Measurements from ENCODE around the gene H1-8. TPM values are rescaled to one million over a fixed set of nuclear protein-coding genes. Genes with fewer than 3 reads are reported as not detected.

The H1-8 gene
- total RNA-seq, 1 experiment from 2014 or later = not detected

DNA sequence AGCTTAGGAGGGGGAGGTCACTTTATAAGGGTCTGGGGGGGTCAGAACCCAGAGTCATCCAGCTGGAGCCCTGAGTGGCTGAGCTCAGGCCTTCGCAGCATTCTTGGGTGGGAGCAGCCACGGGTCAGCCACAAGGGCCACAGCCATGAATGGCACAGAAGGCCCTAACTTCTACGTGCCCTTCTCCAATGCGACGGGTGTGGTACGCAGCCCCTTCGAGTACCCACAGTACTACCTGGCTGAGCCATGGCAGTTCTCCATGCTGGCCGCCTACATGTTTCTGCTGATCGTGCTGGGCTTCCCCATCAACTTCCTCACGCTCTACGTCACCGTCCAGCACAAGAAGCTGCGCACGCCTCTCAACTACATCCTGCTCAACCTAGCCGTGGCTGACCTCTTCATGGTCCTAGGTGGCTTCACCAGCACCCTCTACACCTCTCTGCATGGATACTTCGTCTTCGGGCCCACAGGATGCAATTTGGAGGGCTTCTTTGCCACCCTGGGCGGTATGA is 14.3 kb upstream of the H1-8 start, which contains the start of gene RHO:
Gene RHO (plus strand): TSS at position 51 of the 512 bp plus-strand sequence. CDS start 95 bp downstream, at position 146.
- Histone ChIP-seq H3K4me3 (ENCODE audit: low read length) (no peak within 1 kb of the TSS), H3K4me1 (ENCODE audit: insufficient read depth, low read length) (no peaks in the 10 kb centered on the region), H3K9me2 (replicated peaks; ENCODE audit: low read length) (no peaks in the 10 kb centered on the region), H3K4me2 (ENCODE audit: low read length) (no peak within 1 kb of the TSS), H3K9me3 (ENCODE audit: low read length) (no peaks in the 10 kb centered on the region), H3K79me2 (ENCODE audit: low read length) (no peaks in the 10 kb centered on the region), H3K36me3 (ENCODE audit: low read depth, low read length) (no peaks in the 10 kb centered on the region), H3K27ac (ENCODE audit: low read length) (no peak within 1 kb of the TSS), H4K20me1 (ENCODE audit: low read length) (no peaks in the 10 kb centered on the region), H3K27me3 (ENCODE audit: low read length) (no peaks in the 10 kb centered on the region), H3K9ac (ENCODE audit: low read length) (no peak within 1 kb of the TSS), H2AFZ (ENCODE audit: low read length) (no peak within 1 kb of the TSS), H3F3A (ENCODE audit: low read length, unreplicated experiment) (no peaks in the 10 kb centered on the region)
- ChIA-PET POLR2A (ENCODE audit: unreplicated experiment) (no interaction called here), CTCF (no interaction called here)
- TF ChIP-seq EZH2 (IDR thresholded peaks at IDR 0.05; ENCODE audit: low read length, unreplicated experiment) (no peak), EZH2phosphoT487 (IDR thresholded peaks at IDR 0.05; ENCODE audit: borderline replicate concordance, low read length) (no peak)
- TF ChIP-seq, protein P1, sequence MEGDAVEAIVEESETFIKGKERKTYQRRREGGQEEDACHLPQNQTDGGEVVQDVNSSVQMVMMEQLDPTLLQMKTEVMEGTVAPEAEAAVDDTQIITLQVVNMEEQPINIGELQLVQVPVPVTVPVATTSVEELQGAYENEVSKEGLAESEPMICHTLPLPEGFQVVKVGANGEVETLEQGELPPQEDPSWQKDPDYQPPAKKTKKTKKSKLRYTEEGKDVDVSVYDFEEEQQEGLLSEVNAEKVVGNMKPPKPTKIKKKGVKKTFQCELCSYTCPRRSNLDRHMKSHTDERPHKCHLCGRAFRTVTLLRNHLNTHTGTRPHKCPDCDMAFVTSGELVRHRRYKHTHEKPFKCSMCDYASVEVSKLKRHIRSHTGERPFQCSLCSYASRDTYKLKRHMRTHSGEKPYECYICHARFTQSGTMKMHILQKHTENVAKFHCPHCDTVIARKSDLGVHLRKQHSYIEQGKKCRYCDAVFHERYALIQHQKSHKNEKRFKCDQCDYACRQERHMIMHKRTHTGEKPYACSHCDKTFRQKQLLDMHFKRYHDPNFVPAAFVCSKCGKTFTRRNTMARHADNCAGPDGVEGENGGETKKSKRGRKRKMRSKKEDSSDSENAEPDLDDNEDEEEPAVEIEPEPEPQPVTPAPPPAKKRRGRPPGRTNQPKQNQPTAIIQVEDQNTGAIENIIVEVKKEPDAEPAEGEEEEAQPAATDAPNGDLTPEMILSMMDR (conservative IDR thresholded peaks at IDR 0.05; ENCODE audit: low read depth, low read length) = no peak
- no peak for DNase-seq
- ATAC-seq = no peak
- intact Hi-C loops (cut with micrococcal nuclease) = no loop called here
- no TSS peak for BruUV-seq (replicated peaks)

DNA sequence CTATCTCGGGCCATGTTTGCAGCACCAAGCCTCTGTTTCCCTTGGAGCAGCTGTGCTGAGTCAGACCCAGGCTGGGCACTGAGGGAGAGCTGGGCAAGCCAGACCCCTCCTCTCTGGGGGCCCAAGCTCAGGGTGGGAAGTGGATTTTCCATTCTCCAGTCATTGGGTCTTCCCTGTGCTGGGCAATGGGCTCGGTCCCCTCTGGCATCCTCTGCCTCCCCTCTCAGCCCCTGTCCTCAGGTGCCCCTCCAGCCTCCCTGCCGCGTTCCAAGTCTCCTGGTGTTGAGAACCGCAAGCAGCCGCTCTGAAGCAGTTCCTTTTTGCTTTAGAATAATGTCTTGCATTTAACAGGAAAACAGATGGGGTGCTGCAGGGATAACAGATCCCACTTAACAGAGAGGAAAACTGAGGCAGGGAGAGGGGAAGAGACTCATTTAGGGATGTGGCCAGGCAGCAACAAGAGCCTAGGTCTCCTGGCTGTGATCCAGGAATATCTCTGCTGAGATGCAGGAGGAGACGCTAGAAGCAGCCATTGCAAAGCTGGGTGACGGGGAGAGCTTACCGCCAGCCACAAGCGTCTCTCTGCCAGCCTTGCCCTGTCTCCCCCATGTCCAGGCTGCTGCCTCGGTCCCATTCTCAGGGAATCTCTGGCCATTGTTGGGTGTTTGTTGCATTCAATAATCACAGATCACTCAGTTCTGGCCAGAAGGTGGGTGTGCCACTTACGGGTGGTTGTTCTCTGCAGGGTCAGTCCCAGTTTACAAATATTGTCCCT is 13.4 kb upstream of the H1-8 start:
- Histone ChIP-seq H3K27me3 (ENCODE audit: low read length) (no peaks in the 10 kb centered on the region), H3F3A (ENCODE audit: low read length, unreplicated experiment) (no peaks in the 10 kb centered on the region), H3K9me3 (ENCODE audit: low read length) (no peaks in the 10 kb centered on the region), H2AFZ (ENCODE audit: low read length) (no peak overlapping the region), H3K4me1 (ENCODE audit: insufficient read depth, low read length) (no peaks in the 10 kb centered on the region), H3K27ac (ENCODE audit: low read length) (no peak overlapping the region), H3K79me2 (ENCODE audit: low read length) (no peaks in the 10 kb centered on the region), H3K9ac (ENCODE audit: low read length) (no peak overlapping the region), H3K4me2 (ENCODE audit: low read length) (no peak overlapping the region), H3K4me3 (ENCODE audit: low read length) (no peak overlapping the region), H4K20me1 (ENCODE audit: low read length) (no peaks in the 10 kb centered on the region), H3K36me3 (ENCODE audit: low read depth, low read length) (no peaks in the 10 kb centered on the region), H3K9me2 (replicated peaks; ENCODE audit: low read length) (no peaks in the 10 kb centered on the region)
- CTCF ChIA-PET = no interaction called here
- DNase-seq = no peak
- BruUV-seq (replicated peaks) = no TSS peak
- TF ChIP-seq, protein P1 (conservative IDR thresholded peaks at IDR 0.05; ENCODE audit: low read depth, low read length) = no peak
- no peak for TF ChIP-seq EZH2 (IDR thresholded peaks at IDR 0.05; ENCODE audit: low read length, unreplicated experiment)
- no peak for TF ChIP-seq EZH2phosphoT487 (IDR thresholded peaks at IDR 0.05; ENCODE audit: borderline replicate concordance, low read length)
- ATAC-seq = no peak
- POLR2A ChIA-PET (ENCODE audit: unreplicated experiment) = no interaction called here
- intact Hi-C loops (cut with micrococcal nuclease) = no loop called here

DNA sequence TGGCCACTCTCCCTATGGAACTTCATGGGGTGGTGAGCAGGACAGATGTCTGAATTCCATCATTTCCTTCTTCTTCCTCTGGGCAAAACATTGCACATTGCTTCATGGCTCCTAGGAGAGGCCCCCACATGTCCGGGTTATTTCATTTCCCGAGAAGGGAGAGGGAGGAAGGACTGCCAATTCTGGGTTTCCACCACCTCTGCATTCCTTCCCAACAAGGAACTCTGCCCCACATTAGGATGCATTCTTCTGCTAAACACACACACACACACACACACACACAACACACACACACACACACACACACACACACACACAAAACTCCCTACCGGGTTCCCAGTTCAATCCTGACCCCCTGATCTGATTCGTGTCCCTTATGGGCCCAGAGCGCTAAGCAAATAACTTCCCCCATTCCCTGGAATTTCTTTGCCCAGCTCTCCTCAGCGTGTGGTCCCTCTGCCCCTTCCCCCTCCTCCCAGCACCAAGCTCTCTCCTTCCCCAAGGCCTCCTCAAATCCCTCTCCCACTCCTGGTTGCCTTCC is 12.7 kb upstream of the H1-8 start:
- Histone ChIP-seq H3K27ac (ENCODE audit: low read length) (no peak overlapping the region), H3F3A (ENCODE audit: low read length, unreplicated experiment) (no peaks in the 10 kb centered on the region), H3K9me2 (replicated peaks; ENCODE audit: low read length) (no peaks in the 10 kb centered on the region), H3K36me3 (ENCODE audit: low read depth, low read length) (no peaks in the 10 kb centered on the region), H3K4me2 (ENCODE audit: low read length) (no peak overlapping the region), H3K4me1 (ENCODE audit: insufficient read depth, low read length) (no peaks in the 10 kb centered on the region), H3K27me3 (ENCODE audit: low read length) (no peaks in the 10 kb centered on the region), H2AFZ (ENCODE audit: low read length) (no peak overlapping the region), H4K20me1 (ENCODE audit: low read length) (no peaks in the 10 kb centered on the region), H3K9me3 (ENCODE audit: low read length) (no peaks in the 10 kb centered on the region), H3K9ac (ENCODE audit: low read length) (no peak overlapping the region), H3K4me3 (ENCODE audit: low read length) (no peak overlapping the region), H3K79me2 (ENCODE audit: low read length) (no peaks in the 10 kb centered on the region)
- intact Hi-C loops (cut with micrococcal nuclease) = no loop called here
- ATAC-seq (no peak), DNase-seq (no peak)
- ChIA-PET POLR2A (ENCODE audit: unreplicated experiment) (no interaction called here), CTCF (no interaction called here)
- no TSS peak for BruUV-seq (replicated peaks)
- no peak for TF ChIP-seq EZH2 (IDR thresholded peaks at IDR 0.05; ENCODE audit: low read length, unreplicated experiment)
- no peak for TF ChIP-seq EZH2phosphoT487 (IDR thresholded peaks at IDR 0.05; ENCODE audit: borderline replicate concordance, low read length)
- TF ChIP-seq, protein P1 (conservative IDR thresholded peaks at IDR 0.05; ENCODE audit: low read depth, low read length) = no peak

Data from PC-3 (cell line).